ENCODE measurements around the gene UNC79. TPM values are rescaled to one million over a fixed set of nuclear protein-coding genes. Genes with fewer than 3 reads are reported as not detected.

UNC79 gene
- total RNA-seq, 1 donor from 2014 or later = 0.08 TPM

DNA sequence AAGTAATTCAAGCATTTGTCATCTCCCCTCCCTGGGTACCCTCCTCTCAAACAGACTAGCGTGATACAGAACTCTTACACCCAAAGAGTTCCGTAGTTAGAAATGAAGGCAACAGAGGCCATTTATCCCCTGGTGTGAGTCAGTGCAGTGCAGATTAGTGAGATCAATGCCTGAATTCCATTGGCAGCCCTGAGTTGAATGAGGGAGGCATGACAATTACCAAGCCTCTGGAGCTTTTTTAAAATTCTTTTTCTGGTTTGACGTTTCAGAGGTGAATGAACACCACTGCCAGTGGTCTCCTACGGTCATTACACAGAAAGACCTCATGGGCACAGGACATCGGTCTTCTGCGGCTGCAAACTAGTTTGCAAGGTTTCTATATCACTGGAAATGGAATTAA lies 263.2 kb downstream of the UNC79 start:
- Mint-ChIP-seq H3K27ac (ENCODE audit: unreplicated experiment) (no peak overlapping the region), H3K36me3 (ENCODE audit: unreplicated experiment) (no peaks in the 10 kb centered on the region), H3K9me3 (ENCODE audit: unreplicated experiment) (peaks cover 4% of the 10 kb centered on the region), H3K27me3 (ENCODE audit: unreplicated experiment) (no peaks in the 10 kb centered on the region), H3K4me3 (ENCODE audit: unreplicated experiment) (no peak overlapping the region), H3K4me1 (ENCODE audit: unreplicated experiment) (no peaks in the 10 kb centered on the region)
- TF ChIP-seq CTCF (IDR thresholded peaks at IDR 0.05) = no peak
- no peak for DNase-seq (ENCODE audit: extremely low spot score, unreplicated experiment)

DNA sequence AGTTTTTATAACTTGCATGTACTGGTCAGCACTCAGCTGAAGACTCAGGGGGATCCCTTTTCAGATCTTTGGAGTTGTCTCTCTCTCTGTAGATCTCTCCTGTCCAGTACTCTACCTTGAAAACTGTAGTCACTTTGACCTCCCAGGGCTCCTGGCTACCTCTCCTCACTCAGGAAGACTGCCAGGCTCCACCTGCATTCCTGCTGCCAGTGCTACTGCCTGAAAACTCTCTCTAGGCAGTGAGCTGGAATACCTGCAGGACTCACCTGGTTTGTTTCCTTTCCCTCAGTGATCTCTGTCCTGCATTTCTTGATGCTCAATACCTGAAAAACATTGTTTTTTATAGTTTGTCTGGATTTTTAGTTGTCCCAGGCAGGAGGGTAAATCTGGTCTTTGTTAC lies 270.2 kb downstream of the UNC79 start:
- Mint-ChIP-seq H3K36me3 (ENCODE audit: unreplicated experiment) (no peaks in the 10 kb centered on the region), H3K9me3 (ENCODE audit: unreplicated experiment) (peaks cover 23% of the 10 kb centered on the region), H3K27me3 (ENCODE audit: unreplicated experiment) (no peaks in the 10 kb centered on the region), H3K4me3 (ENCODE audit: unreplicated experiment) (no peak overlapping the region), H3K27ac (ENCODE audit: unreplicated experiment) (no peak overlapping the region), H3K4me1 (ENCODE audit: unreplicated experiment) (no peaks in the 10 kb centered on the region)
- TF ChIP-seq CTCF (IDR thresholded peaks at IDR 0.05) = no peak
- no peak for DNase-seq (ENCODE audit: extremely low spot score, unreplicated experiment)

DNA sequence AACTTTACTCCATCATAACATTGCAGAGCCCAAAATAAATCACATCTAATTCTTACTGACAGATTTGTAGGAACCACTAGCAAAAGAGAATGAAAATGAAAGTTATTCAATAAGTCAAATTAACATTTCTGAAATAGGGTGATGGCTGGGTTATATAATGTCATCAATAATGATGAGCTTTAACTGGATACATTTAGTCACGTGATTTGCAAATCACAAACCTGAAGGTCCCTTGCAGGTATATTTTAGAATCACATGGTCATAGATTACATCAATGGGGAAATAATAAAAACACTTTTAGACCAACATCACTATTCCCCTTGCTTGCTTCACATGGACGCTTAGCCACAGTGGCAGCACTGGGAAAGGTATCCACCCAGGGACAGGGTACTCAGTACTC lies 270.8 kb downstream of the UNC79 start:
- DNase-seq (ENCODE audit: extremely low spot score, unreplicated experiment) = no peak
- Mint-ChIP-seq H3K4me1 (ENCODE audit: unreplicated experiment) (no peaks in the 10 kb centered on the region), H3K4me3 (ENCODE audit: unreplicated experiment) (no peak overlapping the region), H3K27me3 (ENCODE audit: unreplicated experiment) (no peaks in the 10 kb centered on the region), H3K27ac (ENCODE audit: unreplicated experiment) (no peak overlapping the region), H3K36me3 (ENCODE audit: unreplicated experiment) (no peaks in the 10 kb centered on the region), H3K9me3 (ENCODE audit: unreplicated experiment) (peaks cover 23% of the 10 kb centered on the region)
- no peak for TF ChIP-seq CTCF (IDR thresholded peaks at IDR 0.05)

DNA sequence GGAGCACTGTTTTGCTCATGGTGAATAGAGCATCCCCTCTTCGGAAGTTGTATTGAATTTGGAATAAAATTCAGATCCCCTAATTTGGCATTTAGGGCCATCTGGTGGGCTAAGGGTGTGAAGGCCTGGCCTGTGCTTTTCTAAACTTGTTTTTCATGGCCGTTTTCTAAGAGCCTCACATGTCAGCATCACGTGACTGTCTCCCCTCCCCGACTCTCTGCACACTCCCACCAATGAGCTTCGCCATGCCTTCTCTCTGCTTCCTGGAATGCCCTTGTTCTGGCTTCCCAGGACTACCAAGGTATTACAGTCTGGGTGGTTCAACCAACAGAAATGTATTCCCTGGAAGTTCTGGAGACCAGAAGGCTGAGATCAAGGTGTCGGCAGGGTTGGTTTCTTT lies 272.2 kb downstream of the UNC79 start:
- H3K36me3 Mint-ChIP-seq (ENCODE audit: unreplicated experiment) = no peaks in the 10 kb centered on the region
- H3K27ac Mint-ChIP-seq (ENCODE audit: unreplicated experiment) = no peak overlapping the region
- H3K4me3 Mint-ChIP-seq (ENCODE audit: unreplicated experiment) = no peak overlapping the region
- H3K9me3 Mint-ChIP-seq (ENCODE audit: unreplicated experiment) = peaks cover 19% of the 10 kb centered on the region
- no peaks in the 10 kb centered on the region for H3K4me1 Mint-ChIP-seq (ENCODE audit: unreplicated experiment)
- DNase-seq (ENCODE audit: extremely low spot score, unreplicated experiment) = no peak
- no peaks in the 10 kb centered on the region for H3K27me3 Mint-ChIP-seq (ENCODE audit: unreplicated experiment)
- no peak for TF ChIP-seq CTCF (IDR thresholded peaks at IDR 0.05)

DNA sequence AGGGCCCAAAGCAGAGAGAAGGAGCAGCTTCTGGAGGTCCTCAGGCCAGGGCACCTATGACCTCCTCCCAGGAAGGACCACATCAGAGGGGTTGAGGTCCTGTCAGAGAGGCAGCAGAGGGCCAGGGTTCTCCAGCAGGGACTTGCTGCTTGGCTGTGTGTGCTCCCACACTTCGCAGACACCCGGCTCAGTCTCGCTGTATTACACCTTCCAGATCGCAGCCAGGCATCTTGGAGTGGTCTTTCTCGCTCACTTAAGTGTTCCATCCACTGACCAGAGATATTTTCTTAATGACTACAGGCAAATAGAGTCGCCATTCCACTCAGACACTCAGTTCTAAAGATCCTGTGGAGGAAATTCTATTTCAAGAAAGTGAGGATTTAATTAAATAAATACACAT lies 273.2 kb downstream of the UNC79 start:
- no peak for TF ChIP-seq CTCF (IDR thresholded peaks at IDR 0.05)
- Mint-ChIP-seq H3K4me3 (ENCODE audit: unreplicated experiment) (no peak overlapping the region), H3K27me3 (ENCODE audit: unreplicated experiment) (no peaks in the 10 kb centered on the region), H3K27ac (ENCODE audit: unreplicated experiment) (no peak overlapping the region), H3K4me1 (ENCODE audit: unreplicated experiment) (no peaks in the 10 kb centered on the region), H3K9me3 (ENCODE audit: unreplicated experiment) (peaks cover 20% of the 10 kb centered on the region), H3K36me3 (ENCODE audit: unreplicated experiment) (no peaks in the 10 kb centered on the region)
- DNase-seq (ENCODE audit: extremely low spot score, unreplicated experiment) = peak; percentile 68

All from osteocyte (in vitro differentiated cells).